Activated naive CD8-positive, alpha-beta T cell treated with anti-CD3 and anti-CD28 coated beads for 36 hours (primary cell): Measurements from ENCODE around the gene TRIM36. TPM values are rescaled to one million over a fixed set of nuclear protein-coding genes. Genes with fewer than 3 reads are reported as not detected.

ENCODE experiments used
- DNase-seq: peaks from one replicate; pipeline ENCODE4 v3.0.0; 2021
- H3K27ac Mint-ChIP-seq: one replicate; pipeline ENCODE4 v1.8.0; 2022; ENCODE audit warnings: mild to moderate bottlenecking, moderate library complexity, mixed read lengths
- H3K27me3 Mint-ChIP-seq: one replicate; pipeline ENCODE4 v1.8.0; 2022; ENCODE audit warnings: mild to moderate bottlenecking, mixed read lengths
- H3K36me3 Mint-ChIP-seq: one replicate; pipeline ENCODE4 v1.8.0; 2021; ENCODE audit warnings: mild to moderate bottlenecking, mixed read lengths
- H3K4me1 Mint-ChIP-seq: one replicate; pipeline ENCODE4 v1.8.0; 2021; ENCODE audit warnings: mixed read lengths
- H3K4me3 Mint-ChIP-seq: one replicate; pipeline ENCODE4 v1.8.0; 2022; ENCODE audit warnings: mild to moderate bottlenecking, moderate library complexity, mixed read lengths
- H3K9me3 Mint-ChIP-seq: one replicate; pipeline ENCODE4 v1.8.0; 2022; ENCODE audit warnings: mixed read lengths
- total RNA-seq, 2 experiments: library from RNA; stranded (reverse); gene quantifications; one replicate each; pipeline ENCODE4 v1.2.3, GENCODE V29; 2021

The TRIM36 gene
- total RNA-seq, 2 experiments from 2014 or later = 0.04 to 0.19 TPM

GRCh38 chr5:115179394-115180164, 9.9 kb upstream of the TRIM36 start:
- Mint-ChIP-seq H3K27me3 (peaks cover 89% of the 10 kb centered on the region), H3K4me3 (peak overlapping the region; percentile 80), H3K27ac (no peak overlapping the region), H3K36me3 (peaks cover 2% of the 10 kb centered on the region), H3K4me1 (peaks cover 6% of the 10 kb centered on the region), H3K9me3 (peaks cover 2% of the 10 kb centered on the region)
- DNase-seq = no peak

DNA sequence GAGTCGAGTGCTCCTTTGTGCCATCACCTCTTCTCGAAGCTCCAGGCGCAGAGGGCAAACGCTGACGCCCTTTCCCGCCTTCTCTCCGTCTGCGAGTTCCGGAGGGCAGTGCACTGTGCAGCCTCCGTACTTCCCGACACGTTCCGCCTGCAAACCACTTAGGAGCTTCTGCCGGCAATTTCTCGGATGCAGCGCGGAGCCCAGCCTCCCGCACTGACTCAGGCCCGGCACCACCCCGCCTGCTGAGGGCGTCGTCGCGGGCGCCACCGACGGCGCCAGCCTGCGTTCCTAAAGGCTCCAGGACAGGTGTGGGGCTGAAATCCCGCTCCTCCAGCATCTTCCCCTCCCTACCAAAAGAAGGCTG, 9.3 kb upstream of the TRIM36 start:
- no peak overlapping the region for H3K4me3 Mint-ChIP-seq
- peaks cover 89% of the 10 kb centered on the region for H3K27me3 Mint-ChIP-seq
- no peak for DNase-seq

DNA sequence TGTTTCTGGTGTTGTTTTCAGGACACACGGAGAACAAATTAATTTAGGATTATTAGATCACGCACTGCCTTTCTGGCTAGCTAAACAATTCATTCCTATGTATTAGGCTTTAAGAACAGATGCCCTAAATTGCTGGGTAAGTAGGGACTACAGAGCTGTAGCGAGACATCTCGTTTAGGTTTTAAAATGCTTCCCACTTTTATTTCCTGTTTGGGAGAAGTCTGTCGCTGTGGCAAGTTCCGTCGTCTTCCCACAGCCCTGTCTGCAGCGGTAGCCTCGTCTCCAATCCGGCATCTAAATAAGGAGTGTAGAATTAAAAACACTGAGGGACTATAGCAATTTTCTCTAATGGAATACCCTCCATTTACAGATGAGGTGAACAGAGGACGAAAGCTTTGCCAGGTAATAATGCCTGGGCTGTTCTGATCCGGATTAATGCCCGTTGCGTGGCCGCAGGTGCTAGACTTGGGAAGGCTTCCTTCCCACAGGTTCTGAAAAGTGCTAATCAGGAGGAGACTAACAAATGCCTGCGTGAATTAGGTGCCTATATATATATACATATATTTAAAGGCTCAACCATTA, 1.3 kb upstream of the TRIM36 start:
- Mint-ChIP-seq H3K4me3 (peak overlapping the region; percentile 58), H3K27me3 (peaks cover 77% of the 10 kb centered on the region), H3K4me1 (peaks cover 7% of the 10 kb centered on the region), H3K9me3 (peaks cover 11% of the 10 kb centered on the region), H3K27ac (no peak overlapping the region), H3K36me3 (peaks cover 5% of the 10 kb centered on the region)
- no peak for DNase-seq

More for the DNA sequence above, 9.3 kb upstream of the TRIM36 start:
- Mint-ChIP-seq H3K36me3 (peaks cover 2% of the 10 kb centered on the region), H3K9me3 (no peaks in the 10 kb centered on the region), H3K4me1 (peaks cover 5% of the 10 kb centered on the region), H3K27ac (no peak overlapping the region)

DNA sequence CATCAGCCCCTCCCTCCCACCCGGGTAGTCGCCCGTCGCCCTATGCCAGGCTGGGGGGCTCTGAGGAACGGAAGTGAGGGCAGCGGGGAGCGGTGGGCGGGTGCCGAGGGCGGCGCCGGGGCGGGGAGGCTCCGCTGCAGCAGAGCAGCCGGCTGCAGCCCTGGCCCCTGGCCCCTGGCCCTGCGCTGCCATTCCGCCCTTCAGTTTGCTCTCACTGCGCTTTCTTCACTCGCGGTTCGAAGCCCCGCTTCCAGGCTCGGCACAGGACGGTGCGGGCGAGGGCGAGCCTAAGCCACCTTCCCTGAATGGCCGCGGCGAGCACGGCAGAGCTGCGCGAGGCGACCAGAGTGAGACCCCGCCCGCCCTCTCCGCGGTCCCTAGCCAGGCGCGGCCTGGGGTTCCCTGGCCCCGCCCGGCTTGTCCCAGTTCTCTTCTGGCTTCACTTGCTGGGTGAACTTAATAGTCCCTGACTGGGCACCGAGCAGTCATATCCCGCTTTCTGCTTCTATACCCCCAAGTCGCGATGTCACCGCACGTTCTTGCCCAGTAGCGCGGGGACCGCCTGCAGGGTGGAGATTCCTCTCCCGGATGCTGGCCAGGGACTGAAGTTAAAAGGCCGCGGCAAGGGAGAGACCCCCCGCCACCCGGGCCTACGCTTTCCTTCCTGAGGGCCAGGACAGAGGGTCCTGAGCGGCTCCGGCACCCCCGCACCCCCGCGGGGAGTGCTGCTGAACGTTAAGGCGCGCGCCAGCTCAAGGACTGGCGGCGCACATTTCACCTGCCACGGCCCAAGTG, 623 bp upstream of the TRIM36 start:
- Mint-ChIP-seq H3K27ac (no peak overlapping the region), H3K4me3 (peak overlapping the region; percentile 58), H3K9me3 (peaks cover 11% of the 10 kb centered on the region), H3K4me1 (peaks cover 7% of the 10 kb centered on the region), H3K36me3 (peaks cover 5% of the 10 kb centered on the region), H3K27me3 (peaks cover 73% of the 10 kb centered on the region)
- DNase-seq = no peak

DNA sequence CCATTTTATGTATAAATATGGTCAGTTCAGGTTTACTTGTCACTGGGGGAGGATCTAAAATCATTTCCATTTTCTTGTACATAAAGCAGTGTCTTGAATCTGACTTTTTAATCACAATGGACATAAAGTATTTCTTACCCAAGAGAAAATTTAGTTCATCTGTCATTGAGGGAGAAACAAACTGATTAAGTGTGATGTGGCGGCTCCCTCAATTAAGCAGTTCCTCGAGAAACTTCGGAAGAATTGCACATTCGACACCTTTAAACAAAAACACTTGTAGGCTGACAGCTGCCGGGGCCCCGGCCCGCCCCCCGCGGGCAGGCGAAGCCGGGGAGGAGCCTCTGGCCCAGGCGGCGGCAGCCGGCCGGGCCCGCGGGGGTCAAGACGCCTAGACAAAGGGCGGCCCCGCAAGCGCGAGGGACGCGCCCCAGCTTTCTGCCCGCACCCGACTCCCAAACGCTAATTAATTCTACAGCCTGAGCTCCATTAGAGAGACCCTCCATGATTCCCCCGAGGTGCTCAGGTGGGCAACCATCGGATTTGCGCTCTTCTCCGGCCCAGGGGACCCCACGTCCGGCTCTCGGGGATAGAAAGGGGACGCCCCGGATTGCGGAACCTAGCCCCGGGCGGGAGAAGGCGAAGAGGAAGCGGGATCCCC, 750 bp downstream of the TRIM36 start:
- H3K9me3 Mint-ChIP-seq = peaks cover 11% of the 10 kb centered on the region
- no peak for DNase-seq

GRCh38 chr5:115166744-115167393, 2.8 kb downstream of the TRIM36 start:
- no peak for DNase-seq
- Mint-ChIP-seq H3K36me3 (peaks cover 5% of the 10 kb centered on the region), H3K4me3 (no peak overlapping the region), H3K27me3 (peaks cover 62% of the 10 kb centered on the region), H3K27ac (no peak overlapping the region), H3K9me3 (peaks cover 11% of the 10 kb centered on the region), H3K4me1 (peaks cover 7% of the 10 kb centered on the region)

More for the DNA sequence above, 750 bp downstream of the TRIM36 start:
- Mint-ChIP-seq H3K27me3 (peaks cover 69% of the 10 kb centered on the region), H3K4me1 (peaks cover 7% of the 10 kb centered on the region), H3K27ac (no peak overlapping the region), H3K36me3 (peaks cover 5% of the 10 kb centered on the region), H3K4me3 (peak overlapping the region; percentile 80)

DNA sequence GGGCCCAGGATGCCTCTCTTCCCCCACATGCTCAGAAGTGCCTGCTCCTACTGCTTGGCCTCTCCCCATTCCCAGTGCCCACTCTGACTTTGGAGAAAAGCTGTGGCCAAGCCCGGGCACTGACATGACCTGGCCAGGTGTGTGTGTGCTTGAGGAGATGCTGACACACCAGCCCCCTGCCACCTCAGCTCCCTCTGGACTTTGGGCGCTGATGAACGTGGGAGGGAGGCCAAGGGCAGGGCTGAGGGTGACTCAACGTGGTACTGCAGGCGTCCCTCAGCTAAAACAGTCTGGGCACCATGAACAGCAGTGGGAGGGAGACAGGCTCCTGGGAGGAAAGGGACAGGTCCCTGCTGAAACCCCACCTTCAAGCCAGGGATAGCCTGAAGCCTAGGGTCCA, 3.9 kb downstream of the TRIM36 start:
- H3K4me3 Mint-ChIP-seq = no peak overlapping the region
- H3K27ac Mint-ChIP-seq = no peak overlapping the region
- peaks cover 5% of the 10 kb centered on the region for H3K36me3 Mint-ChIP-seq
- peaks cover 11% of the 10 kb centered on the region for H3K9me3 Mint-ChIP-seq
- no peak for DNase-seq
- peaks cover 3% of the 10 kb centered on the region for H3K4me1 Mint-ChIP-seq
- peaks cover 60% of the 10 kb centered on the region for H3K27me3 Mint-ChIP-seq

GRCh38 chr5:115160975-115161475, 8.7 kb downstream of the TRIM36 start:
- no peak overlapping the region for H3K4me3 Mint-ChIP-seq
- H3K27ac Mint-ChIP-seq = no peak overlapping the region
- H3K36me3 Mint-ChIP-seq = no peaks in the 10 kb centered on the region
- H3K4me1 Mint-ChIP-seq = no peaks in the 10 kb centered on the region
- DNase-seq = no peak
- peaks cover 64% of the 10 kb centered on the region for H3K27me3 Mint-ChIP-seq
- no peaks in the 10 kb centered on the region for H3K9me3 Mint-ChIP-seq

- no peak overlapping the region for H3K4me3 Mint-ChIP-seq
- no peak overlapping the region for H3K27ac Mint-ChIP-seq
- no peak for DNase-seq
- H3K4me1 Mint-ChIP-seq = no peaks in the 10 kb centered on the region
- H3K27me3 Mint-ChIP-seq = peaks cover 52% of the 10 kb centered on the region
- peaks cover 7% of the 10 kb centered on the region for H3K36me3 Mint-ChIP-seq
- peaks cover 20% of the 10 kb centered on the region for H3K9me3 Mint-ChIP-seq
These were observed 18.4 kb downstream of the TRIM36 start for GRCh38 chr5:115151208-115151805.

DNA sequence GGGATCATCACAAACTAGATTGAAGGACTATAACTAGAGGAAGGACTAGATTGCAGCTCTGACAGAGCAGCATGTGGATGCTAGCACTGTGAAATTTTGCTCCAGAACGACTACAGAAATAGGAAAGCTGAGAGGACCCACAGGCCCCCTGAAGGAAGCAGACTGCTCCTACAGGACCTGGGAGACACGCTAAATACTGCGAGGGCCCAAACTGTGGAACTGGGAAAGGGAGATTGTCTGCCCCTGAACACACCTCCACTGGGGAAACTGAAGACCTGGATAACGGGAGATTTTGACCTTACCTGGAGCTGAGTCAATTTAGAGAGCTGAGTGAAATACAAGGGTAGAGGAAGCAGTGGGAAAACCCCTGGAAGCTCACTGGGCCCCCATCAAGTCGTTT, 19.2 kb downstream of the TRIM36 start:
- Mint-ChIP-seq H3K27me3 (peaks cover 44% of the 10 kb centered on the region), H3K4me1 (no peaks in the 10 kb centered on the region), H3K27ac (no peak overlapping the region), H3K36me3 (peaks cover 7% of the 10 kb centered on the region), H3K9me3 (peaks cover 19% of the 10 kb centered on the region), H3K4me3 (no peak overlapping the region)
- no peak for DNase-seq

- H3K4me3 Mint-ChIP-seq = no peak overlapping the region
These were observed 22.7 kb downstream of the TRIM36 start for GRCh38 chr5:115147052-115147451.

GRCh38 chr5:115136294-115136693, 33.4 kb downstream of the TRIM36 start:
- Mint-ChIP-seq H3K4me3 (no peak overlapping the region), H3K9me3 (no peaks in the 10 kb centered on the region), H3K27me3 (peaks cover 16% of the 10 kb centered on the region), H3K27ac (no peak overlapping the region), H3K36me3 (no peaks in the 10 kb centered on the region), H3K4me1 (no peaks in the 10 kb centered on the region)
- no peak for DNase-seq

More at GRCh38 chr5:115147052-115147451, 22.7 kb downstream of the TRIM36 start:
- peaks cover 8% of the 10 kb centered on the region for H3K9me3 Mint-ChIP-seq
- DNase-seq = no peak
- no peaks in the 10 kb centered on the region for H3K4me1 Mint-ChIP-seq
- no peak overlapping the region for H3K27ac Mint-ChIP-seq
- H3K36me3 Mint-ChIP-seq = peaks cover 6% of the 10 kb centered on the region
- peaks cover 15% of the 10 kb centered on the region for H3K27me3 Mint-ChIP-seq

- DNase-seq = no peak
- Mint-ChIP-seq H3K4me3 (no peak overlapping the region), H3K4me1 (no peaks in the 10 kb centered on the region), H3K9me3 (no peaks in the 10 kb centered on the region), H3K27me3 (peaks cover 16% of the 10 kb centered on the region), H3K36me3 (no peaks in the 10 kb centered on the region), H3K27ac (no peak overlapping the region)
These were observed 37.2 kb downstream of the TRIM36 start for GRCh38 chr5:115132465-115132864.

GRCh38 chr5:115126303-115126702, 43.4 kb downstream of the TRIM36 start:
- peaks cover 4% of the 10 kb centered on the region for H3K27me3 Mint-ChIP-seq
- H3K9me3 Mint-ChIP-seq = no peaks in the 10 kb centered on the region
- H3K4me3 Mint-ChIP-seq = no peak overlapping the region
- H3K36me3 Mint-ChIP-seq = no peaks in the 10 kb centered on the region
- DNase-seq = no peak
- no peaks in the 10 kb centered on the region for H3K4me1 Mint-ChIP-seq
- no peak overlapping the region for H3K27ac Mint-ChIP-seq
